Measurements from ENCODE around the gene IFIT1.

GRCh38 chr10:89363729-89364442, 28.5 kb upstream of the IFIT1 start:
- TF ChIP-seq EP300 (IDR thresholded peaks at IDR 0.05) (no peak), CTCF (IDR thresholded peaks at IDR 0.05) (no peak), POLR2A (IDR thresholded peaks at IDR 0.05) (no peak)

All from stomach (tissue), 4 donors.